AG04450 (cell line): Measurements from ENCODE around the gene SAMD11. TPM values are rescaled to one million over a fixed set of nuclear protein-coding genes. Genes with fewer than 3 reads are reported as not detected.

Experiments used
- CTCF ChIA-PET: fragments of 300-600, 350-600 bp; formaldehyde crosslinking; extraction: SDS; loops from one replicate; lab custom pipeline; 2022; ENCODE audit warnings: antibody characterized with exemption, inconsistent platforms; lab: Charles Lee
- POLR2A ChIA-PET: fragments of 350-600 bp; formaldehyde crosslinking; extraction: SDS; loops from one replicate; lab custom pipeline; 2021; ENCODE audit warnings: antibody characterized with exemption, inconsistent platforms; lab: Yijun Ruan, JAX
- DNase-seq: peaks from one replicate; pipeline ENCODE4 v3.0.0-alpha.2; 2011; ENCODE audit warnings: low read depth, low spot score
- H3K27ac ChIP-seq: one replicate; pipeline ENCODE4 v1.5.1; 2012; ENCODE audit warnings: low read depth, low read length, control low read depth
- H3K27me3 ChIP-seq: one replicate; pipeline ENCODE4 v1.6.0; 2012; ENCODE audit warnings: low read length; ENCODE audit not compliant: control insufficient read depth, insufficient read depth
- H3K4me3 ChIP-seq: 2 replicates; pipeline ENCODE4 v1.5.1; 2011; ENCODE audit warnings: mild to moderate bottlenecking, low read depth, low read length, control low read depth
- H3K9me3 ChIP-seq: 2 replicates; pipeline ENCODE4 v1.5.1; 2012; ENCODE audit warnings: low read length; ENCODE audit not compliant: control insufficient read depth, insufficient read depth
- CTCF ChIP-seq: IDR thresholded peaks from 2 replicates; pipeline ENCODE4 v1.5.1; 2011; ENCODE audit warnings: low read depth, low read length, control low read depth, inconsistent platforms
- polyA plus RNA-seq: library from polyadenylated mRNA; depleted of rRNA; stranded (reverse); fragments of >200 nt; gene quantifications from 2 replicates; pipeline ENCODE4 v1.2.3, GENCODE V29; 2011

Gene SAMD11
- polyA plus RNA-seq, 1 experiment: 1.6 TPM

GRCh38 chr1:909861-910310 lies 13.8 kb upstream of the SAMD11 start:
- Histone ChIP-seq H3K9me3 (no peaks in the 10 kb centered on the region), H3K27me3 (no peaks in the 10 kb centered on the region), H3K4me3 (no peak overlapping the region), H3K27ac (no peak overlapping the region)
- ChIA-PET CTCF (interaction anchor here (1.1 kb wide), 1 partner anchor 13 kb away, joined by 3 read pairs; no protein-coding TSS in a partner anchor), POLR2A (no interaction called here)
- TF ChIP-seq CTCF: no peak
- no peak for DNase-seq

GRCh38 chr1:910311-910880 lies 13.3 kb upstream of the SAMD11 start:
- Histone ChIP-seq H3K27me3 (no peaks in the 10 kb centered on the region), H3K27ac (no peak overlapping the region), H3K9me3 (no peaks in the 10 kb centered on the region; the same call in 1 of the 2 replicates), H3K4me3 (no peak overlapping the region)
- ChIA-PET CTCF (interaction anchor here (1.1 kb wide), 1 partner anchor 13 kb away, joined by 3 read pairs; no protein-coding TSS in a partner anchor), POLR2A (no interaction called here)
- no peak for TF ChIP-seq CTCF
- no peak for DNase-seq

- no peak for TF ChIP-seq CTCF
- Histone ChIP-seq H3K27ac (no peak overlapping the region), H3K4me3 (no peak overlapping the region), H3K9me3 (no peaks in the 10 kb centered on the region; the same call in 1 of the 2 replicates), H3K27me3 (no peaks in the 10 kb centered on the region)
- CTCF ChIA-PET: no interaction called here
- POLR2A ChIA-PET: interaction anchor here (0.7 to 1.0 kb wide), 2 partner anchors 29 to 110 kb away, joined by 3 read pairs; no protein-coding TSS in a partner anchor
- no peak for DNase-seq
These were observed 12.6 kb upstream of the SAMD11 start for GRCh38 chr1:910881-911721.

- H3K27me3 ChIP-seq: no peaks in the 10 kb centered on the region
- no peak for TF ChIP-seq CTCF
- H3K9me3 ChIP-seq: no peaks in the 10 kb centered on the region; the same call in 1 of the 2 replicates
- H3K27ac ChIP-seq: no peak overlapping the region
- H3K4me3 ChIP-seq: no peak overlapping the region
- CTCF ChIA-PET: no interaction called here
- POLR2A ChIA-PET: interaction anchor here (0.7 to 1.0 kb wide), 2 partner anchors 28 to 109 kb away, joined by 3 read pairs; no protein-coding TSS in a partner anchor
- DNase-seq: no peak
These were observed 11.6 kb upstream of the SAMD11 start for GRCh38 chr1:911875-912739.
